PC-3 (cell line): ENCODE data around the gene CSRP1. TPM values are rescaled to one million over a fixed set of nuclear protein-coding genes. Genes with fewer than 3 reads are reported as not detected.

Experiments
- ATAC-seq: fragments of 200-7000 bp; cut with Tn5 transposase; 2 replicates; pipeline ENCODE4 v1.9.1; 2020; ENCODE audit warnings: mild to moderate bottlenecking, moderate library complexity
- BruUV-seq: library from RNA; stranded (reverse); fragments of 400-500 nt; replicated peaks from 2 replicates; lab custom pipeline; 2021; lab: Mats Ljungman, UMichigan
- CTCF ChIA-PET: fragments of 300-600 bp; sonication (Branson Sonifier 250); formaldehyde crosslinking; loops from one replicate; lab custom pipeline; 2022; ENCODE audit warnings: antibody characterized with exemption; lab: Charles Lee
- POLR2A ChIA-PET: fragments of 300-600 bp; sonication (Branson Sonifier 250); formaldehyde crosslinking; loops from one replicate; lab custom pipeline; 2022; ENCODE audit warnings: antibody characterized with exemption; ENCODE audit not compliant: unreplicated experiment; lab: Charles Lee
- DNase-seq: peaks from one replicate; pipeline ENCODE4 v3.0.0-alpha.2; 2015
- H2AFZ ChIP-seq: fragments of 300-600 bp; sonication (generic); 2 replicates; pipeline ENCODE4 v1.6.0; 2016; ENCODE audit warnings: antibody characterized with exemption, low read length
- H3F3A ChIP-seq: fragments of 300-600 bp; sonication (generic); one replicate; pipeline ENCODE4 v1.6.0; 2017; ENCODE audit warnings: antibody characterized with exemption, low read length, control low read depth, mild to moderate bottlenecking; ENCODE audit not compliant: unreplicated experiment
- H3K27ac ChIP-seq: fragments of 300-600 bp; sonication (generic); 2 replicates; pipeline ENCODE4 v1.5.1; 2016; ENCODE audit warnings: mild to moderate bottlenecking, low read length
- H3K27me3 ChIP-seq: fragments of 300-600 bp; sonication (generic); 2 replicates; pipeline ENCODE4 v1.6.1; 2016; ENCODE audit warnings: low read length, mixed read lengths
- H3K36me3 ChIP-seq: fragments of 300-600 bp; sonication (generic); 2 replicates; pipeline ENCODE4 v1.6.1; 2016; ENCODE audit warnings: low read depth, mixed run types, low read length, mixed read lengths
- H3K4me1 ChIP-seq: fragments of 300-600 bp; sonication (generic); 2 replicates; pipeline ENCODE4 v1.5.1; 2016; ENCODE audit warnings: low read length; ENCODE audit not compliant: insufficient read depth
- H3K4me2 ChIP-seq: fragments of 300-600 bp; sonication (generic); 2 replicates; pipeline ENCODE4 v1.6.0; 2016; ENCODE audit warnings: low read length
- H3K4me3 ChIP-seq: fragments of 300-600 bp; sonication (generic); 2 replicates; pipeline ENCODE4 v1.5.1; 2016; ENCODE audit warnings: mild to moderate bottlenecking, low read length, mixed read lengths
- H3K79me2 ChIP-seq: fragments of 300-600 bp; sonication (generic); 2 replicates; pipeline ENCODE4 v1.6.1; 2017; ENCODE audit warnings: low read length, mixed read lengths
- H3K9ac ChIP-seq: fragments of 300-600 bp; sonication (generic); 2 replicates; pipeline ENCODE4 v1.6.0; 2016; ENCODE audit warnings: mild to moderate bottlenecking, low read length
- H3K9me2 ChIP-seq: fragments of 300-600 bp; sonication (generic); replicated peaks from 2 replicates; pipeline ENCODE4 v1.6.1; 2016; ENCODE audit warnings: mixed run types, low read length, mixed read lengths
- H3K9me3 ChIP-seq: fragments of 300-600 bp; sonication (generic); 2 replicates; pipeline ENCODE4 v1.6.1; 2016; ENCODE audit warnings: low read length, mixed read lengths
- H4K20me1 ChIP-seq: fragments of 300-600 bp; sonication (generic); 2 replicates; pipeline ENCODE4 v1.6.1; 2016; ENCODE audit warnings: low read length, mixed read lengths
- CTCF ChIP-seq: fragments of 300-600 bp; sonication (generic); conservative IDR thresholded peaks from 2 replicates; pipeline ENCODE4 v1.5.1; 2017; ENCODE audit warnings: antibody characterized with exemption, low read depth, mild to moderate bottlenecking, low read length
- EZH2 ChIP-seq: fragments of 300-600 bp; sonication (generic); IDR thresholded peaks from one replicate; pipeline ENCODE4 v1.6.1; 2017; ENCODE audit warnings: antibody characterized with exemption, mild to moderate bottlenecking, low read length; ENCODE audit not compliant: unreplicated experiment
- EZH2phosphoT487 ChIP-seq: fragments of 300-600 bp; sonication (generic); IDR thresholded peaks from 2 replicates; pipeline ENCODE4 v1.6.1; 2018; ENCODE audit warnings: mild to moderate bottlenecking, antibody characterized with exemption, low read length, borderline replicate concordance
- intact Hi-C: fragments of 100-400 bp; cut with micrococcal nuclease; formaldehyde crosslinking; loops from 2 replicates; pipeline ENCODE4 v1.9.0; 2023
- total RNA-seq: library from RNA; depleted of rRNA; stranded (reverse); fragments of >200 nt; gene quantifications from 2 replicates; pipeline ENCODE4 v1.2.3, GENCODE V29; 2014

Gene CSRP1
- total RNA-seq, 1 experiment from 2014 or later: 147 TPM

GRCh38 chr1:201554789-201555592 lies 48.1 kb upstream of the CSRP1 start:
- no peaks in the 10 kb centered on the region for H3K79me2 ChIP-seq
- ATAC-seq (no peak), DNase-seq (no peak)
- CTCF ChIA-PET: no interaction called here
- no peak overlapping the region for H3K9ac ChIP-seq
- peaks cover 12% of the 10 kb centered on the region for H3K4me1 ChIP-seq
- no TSS peak for BruUV-seq
- POLR2A ChIA-PET: no interaction called here
- intact Hi-C loops: no loop called here
- no peaks in the 10 kb centered on the region for H3K9me3 ChIP-seq
- no peak overlapping the region for H3K4me2 ChIP-seq
- no peaks in the 10 kb centered on the region for H3K9me2 ChIP-seq
- H4K20me1 ChIP-seq: no peaks in the 10 kb centered on the region
- no peak overlapping the region for H3K4me3 ChIP-seq
- no peaks in the 10 kb centered on the region for H3F3A ChIP-seq
- no peaks in the 10 kb centered on the region for H3K27me3 ChIP-seq
- no peaks in the 10 kb centered on the region for H3K36me3 ChIP-seq
- no peak overlapping the region for H2AFZ ChIP-seq
- TF ChIP-seq EZH2phosphoT487: no peak
- TF ChIP-seq EZH2: no peak
- no peak for TF ChIP-seq CTCF
- H3K27ac ChIP-seq: no peak overlapping the region

- no peaks in the 10 kb centered on the region for H3K79me2 ChIP-seq
- no peak overlapping the region for H3K9ac ChIP-seq
- no peak overlapping the region for H2AFZ ChIP-seq
- H3K36me3 ChIP-seq: no peaks in the 10 kb centered on the region
- ChIA-PET CTCF (no interaction called here), POLR2A (interaction anchor here (0.7 kb wide), 1 partner anchor 17 kb away, joined by 4 read pairs; no protein-coding TSS in a partner anchor)
- no peak overlapping the region for H3K27ac ChIP-seq
- H4K20me1 ChIP-seq: no peaks in the 10 kb centered on the region
- TF ChIP-seq EZH2phosphoT487 (no peak), CTCF (no peak), EZH2 (no peak)
- no peak for ATAC-seq
- H3K9me3 ChIP-seq: no peaks in the 10 kb centered on the region
- BruUV-seq: no TSS peak
- no peaks in the 10 kb centered on the region for H3K27me3 ChIP-seq
- H3K4me2 ChIP-seq: no peak overlapping the region
- no peak overlapping the region for H3K4me3 ChIP-seq
- intact Hi-C loops: no loop called here
- H3K9me2 ChIP-seq: no peaks in the 10 kb centered on the region
- peaks cover 9% of the 10 kb centered on the region for H3K4me1 ChIP-seq
- no peaks in the 10 kb centered on the region for H3F3A ChIP-seq
- no peak for DNase-seq
These were observed 47.3 kb upstream of the CSRP1 start for GRCh38 chr1:201554190-201554600.

- H3K36me3 ChIP-seq: no peaks in the 10 kb centered on the region
- no peak for DNase-seq
- no peak overlapping the region for H3K4me3 ChIP-seq
- H3K9me3 ChIP-seq: no peaks in the 10 kb centered on the region
- ChIA-PET POLR2A (interaction anchor here (0.7 kb wide), 1 partner anchor 16 kb away, joined by 4 read pairs; no protein-coding TSS in a partner anchor), CTCF (no interaction called here)
- ATAC-seq: no peak
- TF ChIP-seq EZH2phosphoT487 (no peak), EZH2 (no peak), CTCF (no peak)
- no peak overlapping the region for H3K27ac ChIP-seq
- H3K9ac ChIP-seq: no peak overlapping the region
- H3K9me2 ChIP-seq: no peaks in the 10 kb centered on the region
- intact Hi-C loops: no loop called here
- H3K4me2 ChIP-seq: no peak overlapping the region
- H4K20me1 ChIP-seq: no peaks in the 10 kb centered on the region
- no peaks in the 10 kb centered on the region for H3F3A ChIP-seq
- no peaks in the 10 kb centered on the region for H3K27me3 ChIP-seq
- H3K4me1 ChIP-seq: peaks cover 9% of the 10 kb centered on the region
- H2AFZ ChIP-seq: no peak overlapping the region
- BruUV-seq: no TSS peak
- no peaks in the 10 kb centered on the region for H3K79me2 ChIP-seq
These were observed 46.7 kb upstream of the CSRP1 start for GRCh38 chr1:201553496-201554189.
